ENCODE data around the gene ONECUT2. TPM values are rescaled to one million over a fixed set of nuclear protein-coding genes. Genes with fewer than 3 reads are reported as not detected.

Gene ONECUT2
- total RNA-seq, 1 donor from 2014 or later, result under 0.01 TPM

- FAIRE-seq, result no peak
- Histone ChIP-seq H3K4me3 (ENCODE audit: low read depth, low read length) (no peak overlapping the region), H3K27me3 (ENCODE audit: control insufficient read depth, insufficient read depth, low read length) (no peaks in the 10 kb centered on the region), H3K36me3 (ENCODE audit: control insufficient read depth, insufficient read depth, low read length) (no peaks in the 10 kb centered on the region)
- DNase-seq (ENCODE audit: low read depth), result no peak
- no peak for TF ChIP-seq CTCF (IDR thresholded peaks at IDR 0.05; ENCODE audit: insufficient read depth, low read length, severe bottlenecking)
Measured at GRCh38 chr18:57404345-57404744, 30.8 kb upstream of the ONECUT2 start.

GRCh38 chr18:57409650-57410049 lies 25.5 kb upstream of the ONECUT2 start:
- no peaks in the 10 kb centered on the region for H3K36me3 ChIP-seq (ENCODE audit: control insufficient read depth, insufficient read depth, low read length)
- no peaks in the 10 kb centered on the region for H3K27me3 ChIP-seq (ENCODE audit: control insufficient read depth, insufficient read depth, low read length)
- DNase-seq (ENCODE audit: low read depth) (no peak), FAIRE-seq (no peak)
- TF ChIP-seq CTCF (IDR thresholded peaks at IDR 0.05; ENCODE audit: insufficient read depth, low read length, severe bottlenecking), result no peak
- H3K4me3 ChIP-seq (ENCODE audit: low read depth, low read length), result no peak overlapping the region

- no peak overlapping the region for H3K4me3 ChIP-seq (ENCODE audit: low read depth, low read length)
Measured at GRCh38 chr18:57410749-57411148, 24.4 kb upstream of the ONECUT2 start.

GRCh38 chr18:57416542-57416941 lies 18.6 kb upstream of the ONECUT2 start:
- Histone ChIP-seq H3K4me3 (ENCODE audit: low read depth, low read length) (no peak overlapping the region), H3K27me3 (ENCODE audit: control insufficient read depth, insufficient read depth, low read length) (no peaks in the 10 kb centered on the region), H3K36me3 (ENCODE audit: control insufficient read depth, insufficient read depth, low read length) (no peaks in the 10 kb centered on the region)
- FAIRE-seq (no peak), DNase-seq (ENCODE audit: low read depth) (no peak)
- TF ChIP-seq CTCF (IDR thresholded peaks at IDR 0.05; ENCODE audit: insufficient read depth, low read length, severe bottlenecking), result no peak

More at GRCh38 chr18:57410749-57411148, 24.4 kb upstream of the ONECUT2 start:
- Histone ChIP-seq H3K27me3 (ENCODE audit: control insufficient read depth, insufficient read depth, low read length) (no peaks in the 10 kb centered on the region), H3K36me3 (ENCODE audit: control insufficient read depth, insufficient read depth, low read length) (no peaks in the 10 kb centered on the region)
- no peak for DNase-seq (ENCODE audit: low read depth)
- no peak for TF ChIP-seq CTCF (IDR thresholded peaks at IDR 0.05; ENCODE audit: insufficient read depth, low read length, severe bottlenecking)
- FAIRE-seq, result no peak

- FAIRE-seq, result no peak
- peaks cover 8% of the 10 kb centered on the region for H3K27me3 ChIP-seq (ENCODE audit: control insufficient read depth, insufficient read depth, low read length)
Measured at GRCh38 chr18:57422313-57422872, 12.8 kb upstream of the ONECUT2 start.

More at GRCh38 chr18:57422313-57422872, 12.8 kb upstream of the ONECUT2 start:
- DNase-seq (ENCODE audit: low read depth), result no peak
- no peak for TF ChIP-seq CTCF (IDR thresholded peaks at IDR 0.05; ENCODE audit: insufficient read depth, low read length, severe bottlenecking)
- no peak overlapping the region for H3K4me3 ChIP-seq (ENCODE audit: low read depth, low read length)
- H3K36me3 ChIP-seq (ENCODE audit: control insufficient read depth, insufficient read depth, low read length), result no peaks in the 10 kb centered on the region

All from bronchial epithelial cell (primary cell).